ENCODE measurements around the gene POU6F2.
"Not testable (repeated sequence)": the region's sequence is repeated elsewhere in the genome, so short reads cannot be mapped to it uniquely, and the experiment has no call there.

Gene POU6F2

GRCh38 chr7:39194388-39194787 is 216.7 kb downstream of the POU6F2 start:
- not testable (repeated sequence) for DNase-seq

DNA sequence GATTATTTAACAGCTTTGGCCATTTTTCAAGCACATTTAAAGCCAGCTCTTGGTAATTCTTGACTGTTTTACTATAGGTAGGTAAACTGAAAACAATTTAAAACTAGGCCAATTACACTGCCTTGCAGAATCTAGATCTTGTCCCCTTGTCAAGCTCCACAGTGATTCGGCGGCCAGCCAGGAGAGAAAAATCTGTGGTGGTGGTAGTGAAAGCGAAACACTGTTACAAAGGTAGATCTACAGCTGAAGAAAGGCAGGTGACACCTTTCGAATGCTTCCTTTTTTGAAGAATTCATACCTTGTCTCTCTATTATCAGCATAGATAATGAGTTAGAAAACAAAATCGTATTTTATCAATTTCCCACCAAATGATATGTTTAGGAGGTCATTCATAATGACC is 218.3 kb downstream of the POU6F2 start:
- no peak for DNase-seq

- DNase-seq: no peak
These were observed 220.1 kb downstream of the POU6F2 start for GRCh38 chr7:39197831-39198230.

- no peak for DNase-seq
These were observed 220.8 kb downstream of the POU6F2 start for GRCh38 chr7:39198556-39198955.

DNA sequence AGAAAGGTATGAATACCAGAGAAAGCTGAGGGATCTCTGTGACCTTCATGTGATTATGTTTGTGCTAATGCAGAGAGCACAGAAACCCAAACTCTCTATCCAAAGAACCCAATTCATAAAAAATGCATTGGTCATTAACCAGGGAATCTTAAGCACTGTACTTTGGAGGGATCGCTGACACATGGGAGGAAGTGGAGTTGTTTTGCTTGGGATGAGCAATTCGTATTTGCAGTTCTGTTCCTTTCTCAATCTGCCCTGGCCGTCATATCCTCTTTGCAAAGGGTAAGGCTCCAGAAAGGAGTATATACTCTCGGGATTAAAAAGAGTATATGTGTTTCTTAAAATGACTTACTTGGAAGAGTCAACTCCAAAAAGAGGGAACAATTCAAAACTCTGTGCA is 221.3 kb downstream of the POU6F2 start:
- no peak for DNase-seq

- DNase-seq: no peak
These were observed 222.2 kb downstream of the POU6F2 start for GRCh38 chr7:39199951-39200350.

DNA sequence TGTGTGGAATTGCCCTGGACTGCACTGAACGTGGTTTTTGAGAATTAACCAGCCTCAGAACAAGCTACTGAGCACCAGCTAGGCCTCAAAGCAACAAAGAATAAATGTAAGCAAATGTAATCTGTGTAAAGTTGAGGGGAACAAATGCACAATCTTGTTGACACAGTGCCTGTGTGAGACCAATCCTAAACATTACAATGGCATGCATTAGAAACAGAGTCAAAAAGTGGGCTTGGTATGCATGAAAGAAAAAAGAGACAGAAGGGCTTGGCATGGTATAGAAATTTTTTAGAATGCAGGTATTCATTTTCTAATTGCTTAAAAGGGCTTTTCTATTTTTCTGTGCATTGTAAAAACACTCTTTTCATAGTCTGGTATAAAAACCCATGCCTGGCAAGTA is 224.3 kb downstream of the POU6F2 start:
- DNase-seq: no peak

DNA sequence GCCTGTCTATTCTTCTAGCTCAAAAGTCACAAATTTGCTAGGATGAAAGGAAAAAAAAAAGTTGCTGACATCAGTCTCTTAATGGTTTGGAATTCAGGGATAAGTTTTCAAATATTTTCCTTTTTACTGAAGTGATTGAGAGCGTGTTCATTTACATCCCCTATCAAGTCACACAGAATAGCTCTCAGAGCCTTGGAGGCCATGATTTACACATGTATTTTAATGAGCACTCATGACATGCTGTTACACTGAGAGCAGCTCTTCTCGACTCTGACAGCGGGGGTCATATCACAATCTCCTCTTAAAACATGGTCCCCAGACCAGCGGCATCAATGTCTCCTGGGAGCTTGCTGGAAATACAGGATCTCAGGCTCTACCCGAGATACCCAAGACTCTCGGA is 232.7 kb downstream of the POU6F2 start:
- DNase-seq: no peak

GRCh38 chr7:39211581-39211980 is 233.9 kb downstream of the POU6F2 start:
- DNase-seq: no peak

GRCh38 chr7:39212876-39213275 is 235.2 kb downstream of the POU6F2 start:
- no peak for DNase-seq

DNA sequence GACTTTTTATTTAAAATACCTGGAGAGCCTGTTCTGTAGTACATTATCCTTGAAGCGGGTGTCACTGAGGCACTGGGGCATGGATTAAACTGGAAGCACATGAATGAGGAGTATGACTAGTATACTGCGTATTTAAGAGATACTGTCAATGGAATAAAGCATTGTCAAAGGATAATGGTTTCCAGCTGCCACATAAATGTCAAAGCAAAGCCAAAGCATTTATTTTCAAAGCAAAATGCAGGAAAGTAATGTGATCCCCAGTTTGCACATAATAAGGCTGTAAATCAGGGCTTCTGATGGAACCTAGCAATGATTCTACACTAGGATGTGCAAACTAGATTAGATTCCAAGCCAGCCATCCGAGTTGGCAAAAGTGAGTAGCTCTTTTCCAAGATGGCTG is 240.1 kb downstream of the POU6F2 start:
- DNase-seq: no peak

DNA sequence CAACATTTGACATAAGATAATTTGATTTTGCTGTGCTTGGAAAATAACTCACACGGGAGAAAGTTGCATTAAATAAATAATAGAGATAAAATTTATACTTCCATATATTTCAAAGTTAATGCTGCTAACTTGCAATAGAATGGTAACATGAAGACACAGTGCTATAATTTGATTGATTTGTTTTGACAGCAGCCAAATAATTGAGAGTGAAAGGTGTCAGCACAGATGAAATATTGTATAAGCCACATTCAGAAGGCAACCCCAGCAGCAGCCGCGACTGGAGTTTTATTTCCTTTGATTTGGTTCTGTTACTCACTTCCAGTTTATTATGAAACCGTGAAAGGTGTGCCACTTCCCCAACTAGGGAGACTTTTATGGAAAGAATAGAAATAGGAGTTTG is 242.2 kb downstream of the POU6F2 start:
- DNase-seq: no peak

DNA sequence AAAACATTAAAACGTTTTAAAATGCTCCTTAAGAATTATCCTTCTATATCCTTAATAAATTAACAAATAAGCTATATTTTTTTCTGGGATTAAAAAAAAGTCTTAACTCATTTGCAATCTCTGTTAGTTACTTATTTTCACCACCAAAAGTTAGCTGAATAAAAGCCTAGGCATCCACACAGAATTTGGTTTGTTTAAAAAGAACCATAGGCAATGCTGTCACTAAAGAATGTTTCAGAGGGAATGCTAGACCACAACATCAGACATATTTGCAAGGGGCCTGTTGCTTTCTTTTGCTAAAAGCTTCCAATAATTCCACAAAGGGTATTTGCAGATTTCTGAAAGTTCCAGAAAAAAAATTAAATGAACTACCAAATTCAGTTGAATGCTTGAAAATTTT is 244.2 kb downstream of the POU6F2 start:
- DNase-seq: no peak

DNA sequence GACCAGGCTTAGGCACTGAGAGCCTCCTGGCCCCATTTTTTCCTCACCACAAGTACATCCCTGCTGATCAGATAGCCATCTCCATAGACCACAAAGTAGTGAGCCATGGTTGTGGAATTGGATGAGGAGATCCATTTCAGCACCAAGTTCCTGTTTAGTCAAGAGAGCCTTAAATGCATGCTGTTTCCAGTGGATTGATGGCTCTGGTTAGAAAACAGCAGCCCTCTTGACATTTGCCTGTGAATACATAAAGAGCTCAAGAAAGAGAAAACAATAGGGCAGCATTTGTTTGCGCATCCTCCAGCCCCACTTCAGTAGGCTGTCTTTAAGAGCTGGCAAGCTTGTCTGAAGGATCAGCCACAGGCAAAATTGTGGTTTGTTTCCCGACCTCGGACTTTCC is 251.2 kb downstream of the POU6F2 start:
- no peak for DNase-seq

DNA sequence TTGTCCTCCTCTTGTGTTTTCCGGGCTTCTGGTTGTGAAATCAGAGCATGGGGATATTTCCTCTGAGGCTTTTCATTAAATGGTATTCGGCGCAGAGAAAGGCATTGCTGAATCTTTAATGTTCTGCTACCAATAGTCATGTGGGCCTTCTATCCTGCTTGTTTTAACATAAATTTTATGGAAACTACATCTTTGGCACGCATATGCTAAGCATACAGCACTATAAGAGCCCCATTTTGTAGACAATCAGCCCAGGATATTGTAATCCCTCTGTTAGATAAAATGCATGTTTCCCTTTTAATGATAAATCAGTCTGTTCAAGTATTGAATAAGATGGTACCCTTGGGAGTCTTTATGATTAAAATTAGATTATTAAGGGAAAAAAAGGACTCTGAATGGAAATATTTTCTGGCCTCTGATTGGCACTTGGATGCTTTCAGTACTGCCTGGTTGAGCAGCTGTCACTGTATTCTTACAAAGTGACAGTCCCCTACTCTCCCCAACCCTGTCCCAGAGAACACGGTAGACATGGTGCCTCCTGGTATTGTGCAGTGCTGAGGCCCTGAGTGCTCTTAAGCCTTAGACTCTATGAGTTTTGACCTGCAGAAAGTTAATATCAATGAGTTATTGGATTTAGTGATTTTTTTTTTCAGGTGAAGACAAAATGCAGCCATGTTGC is 256.3 kb downstream of the POU6F2 start:
- DNase-seq: no peak

DNA sequence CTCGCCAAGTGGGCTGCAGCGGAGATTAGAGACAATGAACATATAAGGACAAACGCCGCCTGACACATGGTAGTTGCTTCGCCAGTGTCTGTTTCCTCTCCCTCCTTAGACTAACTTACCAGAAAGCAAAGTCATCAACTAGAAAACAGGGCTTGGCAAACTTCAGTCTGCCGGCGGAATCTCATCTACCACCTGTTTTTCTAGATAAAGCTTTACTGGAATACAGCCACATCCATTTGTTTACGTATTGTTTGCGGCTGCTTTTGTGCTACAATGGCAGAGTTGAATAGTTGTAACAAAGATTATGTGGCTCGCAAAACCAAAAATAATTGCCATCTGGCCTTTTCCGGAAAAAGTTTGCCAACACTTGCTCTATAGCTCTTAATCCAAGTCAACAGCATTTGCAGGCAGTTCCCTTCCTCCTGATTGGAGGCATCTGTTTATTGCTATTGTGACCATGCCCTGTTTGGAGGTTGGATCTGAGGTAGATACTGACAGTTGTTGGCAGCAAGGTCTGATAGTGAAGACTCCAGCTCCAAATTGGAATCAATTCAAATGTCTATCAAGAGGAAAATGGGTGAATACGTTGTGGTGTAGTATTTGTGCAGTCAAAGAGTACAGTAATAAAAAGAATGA is 260.6 kb downstream of the POU6F2 start:
- DNase-seq: no peak

- DNase-seq: no peak
These were observed 263.2 kb downstream of the POU6F2 start for GRCh38 chr7:39240864-39241263.

DNA sequence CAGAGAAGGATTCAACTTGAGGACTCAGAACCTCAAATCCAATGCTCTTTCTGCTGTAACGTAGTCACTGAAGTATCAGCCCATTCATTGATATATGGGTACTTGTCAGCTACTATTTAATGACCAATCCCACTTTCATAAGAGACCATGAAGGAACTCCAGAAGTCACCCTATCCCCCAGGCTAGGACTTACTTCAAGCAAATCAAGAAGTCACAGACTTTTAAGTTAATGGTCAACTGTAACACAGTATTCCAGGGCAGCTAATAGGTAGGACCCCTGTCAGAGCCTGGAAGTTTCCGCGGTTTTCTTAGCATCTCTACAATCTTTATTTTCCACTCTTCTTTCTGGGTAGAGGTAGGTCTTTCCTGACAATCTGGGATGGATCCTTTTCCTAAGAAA is 269.9 kb downstream of the POU6F2 start:
- DNase-seq: no peak

DNA sequence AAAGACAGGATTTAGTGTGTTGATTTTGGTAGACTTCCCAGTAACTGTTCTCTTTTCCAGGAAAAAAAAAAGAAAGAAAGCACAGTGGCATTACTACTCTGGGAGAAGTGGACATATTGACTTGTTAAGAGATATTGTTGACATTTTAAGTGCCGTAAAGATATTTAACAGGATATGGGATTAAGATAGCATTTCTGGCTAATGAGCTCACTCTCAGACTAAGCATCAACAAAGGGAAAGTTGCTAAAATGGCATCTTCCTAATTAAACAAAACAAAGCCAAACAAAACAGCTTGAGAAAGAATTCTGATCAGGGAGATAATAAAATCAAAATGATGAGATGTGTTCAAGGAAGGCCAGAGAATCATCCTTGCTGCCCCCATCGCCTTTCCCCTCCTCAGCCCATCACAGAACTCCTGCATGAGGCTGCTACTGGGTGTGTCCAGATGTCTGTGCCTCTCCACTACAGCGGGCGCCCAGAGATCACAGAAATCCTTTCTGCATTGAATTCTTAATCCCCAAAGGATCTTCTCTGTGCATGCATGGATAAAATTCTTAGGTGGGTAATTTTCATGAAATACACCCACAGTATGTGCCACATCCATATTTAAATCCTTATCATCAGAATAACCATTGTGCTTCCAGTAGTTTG is 270.5 kb downstream of the POU6F2 start:
- no peak for DNase-seq

GRCh38 chr7:39248692-39249090 is 271.0 kb downstream of the POU6F2 start:
- no peak for DNase-seq

GRCh38 chr7:39249635-39250152 is 272.0 kb downstream of the POU6F2 start:
- no peak for DNase-seq

- DNase-seq: no peak
These were observed 275.2 kb downstream of the POU6F2 start for GRCh38 chr7:39252916-39253315.

GRCh38 chr7:39259391-39260003 is 281.8 kb downstream of the POU6F2 start:
- no peak for DNase-seq
